ENCODE data around the gene TAC4.

Gene TAC4

DNA sequence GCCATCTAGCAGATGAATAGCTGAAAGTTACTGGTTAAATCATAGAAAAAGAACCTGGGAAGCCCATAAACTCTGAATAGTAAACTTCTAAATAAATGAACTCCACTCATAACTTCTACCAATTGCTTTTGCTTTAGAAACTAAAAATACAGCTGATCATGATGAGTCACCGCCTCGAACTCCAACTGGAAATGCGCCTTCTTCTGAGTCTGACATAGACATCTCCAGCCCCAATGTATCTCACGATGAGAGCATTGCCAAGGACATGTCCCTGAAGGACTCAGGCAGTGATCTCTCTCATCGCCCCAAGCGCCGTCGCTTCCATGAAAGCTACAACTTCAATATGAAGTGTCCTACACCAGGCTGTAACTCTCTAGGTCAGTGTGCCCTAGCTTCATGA, 49.7 kb downstream of the TAC4 start:
- no peak for DNase-seq

GRCh38 chr17:49795372-49795771, 52.5 kb downstream of the TAC4 start:
- no peak for DNase-seq

DNA sequence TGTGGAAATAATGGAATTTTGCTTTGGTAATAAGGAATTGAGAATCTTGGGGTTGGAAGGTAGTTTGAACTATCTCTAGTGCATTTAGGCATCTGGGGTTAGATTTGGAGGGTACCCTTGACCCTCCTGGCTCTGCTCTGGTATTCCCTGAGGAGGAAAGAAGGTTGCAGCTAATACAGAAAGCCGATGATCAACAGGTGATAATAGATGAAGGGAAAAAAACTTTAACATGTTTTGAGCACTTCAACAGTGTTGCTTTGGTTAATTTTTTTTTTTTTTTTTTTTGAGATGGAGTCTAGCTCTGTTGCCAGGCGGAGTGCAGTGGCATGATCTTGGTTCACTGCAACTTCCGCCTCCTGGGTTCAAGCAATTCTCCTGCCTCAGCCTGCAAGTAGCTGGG, 54.6 kb downstream of the TAC4 start:
- DNase-seq: no peak

GRCh38 chr17:49789243-49789578, 58.7 kb downstream of the TAC4 start:
- DNase-seq: no peak

DNA sequence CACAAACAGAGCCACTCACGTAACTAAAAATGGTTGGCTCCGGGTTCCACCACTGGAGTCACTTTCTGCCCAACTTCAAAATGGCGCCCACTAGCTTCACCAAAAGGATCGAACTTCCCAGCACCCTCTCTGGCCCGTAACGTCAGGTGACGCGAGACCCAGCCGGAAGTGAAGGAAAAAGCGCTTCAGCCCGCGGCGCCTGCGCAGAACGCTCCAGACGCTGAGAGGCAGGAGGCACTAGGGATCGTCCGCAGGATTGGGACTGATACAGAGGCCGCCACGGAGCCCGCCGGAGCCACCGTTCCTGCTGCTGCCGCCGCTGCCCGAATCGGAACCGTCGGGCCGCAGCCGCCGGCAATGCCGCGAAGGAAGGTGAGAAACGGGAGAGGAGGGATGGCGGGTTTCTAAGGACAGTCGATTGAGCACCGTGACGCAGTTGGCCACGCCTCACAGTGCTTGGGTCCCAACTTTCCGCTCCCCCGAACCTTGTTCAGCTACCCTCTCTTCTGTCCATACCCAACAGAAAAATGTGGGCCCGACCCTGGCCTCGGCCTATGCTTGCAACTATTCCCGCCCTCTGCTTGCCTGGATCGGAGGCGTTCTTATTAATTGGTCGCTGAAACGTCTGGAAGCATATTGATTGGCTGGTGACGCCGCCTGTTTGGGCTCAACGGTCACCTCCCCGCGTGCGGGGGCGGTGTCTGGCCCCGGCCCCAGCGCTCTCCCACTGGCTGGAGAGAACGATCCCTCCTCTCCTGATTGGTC, 59.2 kb downstream of the TAC4 start, which contains the start of gene KAT7:
TSS of gene KAT7 (plus strand) at position 204 of the 765 bp plus-strand sequence. CDS start at position 358, 154 bp downstream.
- peak; percentile 99 for DNase-seq
